ENCODE results near the gene RSPH6A.

GRCh38 chr19:45804959-45805230 is 10.2 kb downstream of the RSPH6A start:
- TF ChIP-seq JUND (IDR thresholded peaks at IDR 0.05; ENCODE audit: low read depth, low read length), result no peak
- TF ChIP-seq EZH2 (IDR thresholded peaks at IDR 0.05; ENCODE audit: borderline replicate concordance, control insufficient read depth, low read depth, low read length), result no peak
- no peak for TF ChIP-seq CTCF (IDR thresholded peaks at IDR 0.05 in 2 of 3, conservative IDR thresholded peaks at IDR 0.05 in 1 of 3; ENCODE audit: control insufficient read depth in 2 of 3, extremely low read depth in 1 of 3, insufficient read depth in 1 of 3, low read depth in 3 of 3, low read length in 3 of 3)
